ENCODE results near the gene RAET1L.

DNA sequence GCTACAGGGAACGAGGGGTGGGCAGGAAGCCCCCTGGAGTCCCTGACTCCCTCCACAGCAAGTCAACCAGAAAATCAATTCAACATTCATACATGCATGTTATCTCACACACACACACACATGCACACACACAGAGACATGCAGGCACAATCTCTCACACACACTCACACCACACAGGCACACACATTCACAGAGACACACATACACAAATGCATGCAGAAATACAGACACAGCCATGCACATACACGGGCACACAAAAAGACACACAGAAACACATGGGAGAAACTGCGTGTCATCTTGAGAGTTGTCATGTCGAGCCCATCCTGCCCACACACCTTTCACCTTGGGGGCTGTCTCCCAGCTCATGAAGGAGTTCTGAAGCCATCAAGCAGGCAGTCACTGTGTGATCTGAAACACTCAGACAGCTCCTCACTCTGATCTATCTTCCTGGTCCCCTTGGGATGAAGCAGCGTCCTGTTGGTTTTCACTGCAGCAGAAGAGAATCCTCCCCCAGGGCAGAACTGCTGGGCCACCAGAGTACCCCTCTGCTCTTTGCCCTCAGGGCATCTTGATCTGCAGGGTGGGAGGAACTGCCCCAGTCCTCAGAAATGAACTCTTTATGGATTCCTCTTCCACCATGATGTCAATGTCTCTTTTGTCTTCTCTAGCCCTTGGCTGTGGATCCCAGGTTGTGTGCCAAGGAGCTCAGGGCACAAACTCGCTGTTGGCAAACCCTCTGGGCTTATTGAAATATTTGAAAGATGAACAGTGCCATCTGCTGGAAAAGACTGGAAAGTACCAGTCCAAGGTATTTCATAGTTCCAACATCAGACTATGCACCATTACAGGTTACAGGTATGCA lies 8.8 kb downstream of the RAET1L start:
- peak; percentile 61 to 64 (median 62) for TF ChIP-seq CTCF (IDR thresholded peaks at IDR 0.05)
- no peak for TF ChIP-seq POLR2A (IDR thresholded peaks at IDR 0.05)

Measured in testis (tissue), 2 donors.